ENCODE measurements around the gene CHFR.

DNA sequence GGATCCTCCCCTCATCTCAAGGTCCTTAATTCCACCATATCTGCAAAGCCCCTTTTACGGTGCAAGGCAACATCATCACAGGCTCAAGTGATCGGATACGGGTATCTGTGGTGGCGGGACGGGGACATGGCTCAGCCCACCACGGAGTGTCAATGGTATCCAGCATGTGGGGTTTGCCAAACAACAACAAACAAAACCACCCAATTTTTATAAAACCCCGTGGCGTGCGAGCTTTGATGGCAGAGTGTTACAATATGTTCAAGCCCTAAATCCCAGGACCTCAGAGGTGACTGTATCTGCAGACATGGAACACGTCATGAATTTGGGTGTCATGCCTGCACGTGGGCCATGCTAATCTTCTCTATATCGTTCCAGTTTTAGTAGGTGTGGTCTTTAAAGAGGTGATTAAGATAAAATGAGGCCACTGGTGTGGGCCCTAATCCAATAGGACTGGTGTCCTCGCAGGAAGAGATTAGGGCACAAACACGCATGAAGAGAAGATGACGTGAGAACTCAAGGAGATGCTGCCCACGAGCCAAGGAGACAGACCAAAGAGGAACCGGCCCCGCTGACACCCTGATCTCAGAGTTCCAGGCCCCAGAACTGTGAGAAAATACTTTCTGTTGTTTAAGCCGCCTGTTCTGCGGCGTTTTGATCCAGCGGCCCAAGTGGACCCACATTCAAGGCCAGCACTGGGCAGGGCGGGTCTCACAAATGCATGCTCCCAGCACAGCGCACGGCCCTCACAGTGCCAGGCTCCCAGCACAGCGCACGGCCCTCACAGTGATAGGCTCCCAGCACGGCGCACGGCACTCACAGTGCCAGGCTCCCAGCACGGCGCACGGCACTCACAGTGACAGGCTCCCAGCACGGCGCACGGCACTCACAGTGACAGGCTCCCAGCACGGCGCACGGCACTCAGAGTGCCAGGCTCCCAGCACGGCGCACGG, 52.1 kb downstream of the CHFR start:
- TF ChIP-seq, protein P1, sequence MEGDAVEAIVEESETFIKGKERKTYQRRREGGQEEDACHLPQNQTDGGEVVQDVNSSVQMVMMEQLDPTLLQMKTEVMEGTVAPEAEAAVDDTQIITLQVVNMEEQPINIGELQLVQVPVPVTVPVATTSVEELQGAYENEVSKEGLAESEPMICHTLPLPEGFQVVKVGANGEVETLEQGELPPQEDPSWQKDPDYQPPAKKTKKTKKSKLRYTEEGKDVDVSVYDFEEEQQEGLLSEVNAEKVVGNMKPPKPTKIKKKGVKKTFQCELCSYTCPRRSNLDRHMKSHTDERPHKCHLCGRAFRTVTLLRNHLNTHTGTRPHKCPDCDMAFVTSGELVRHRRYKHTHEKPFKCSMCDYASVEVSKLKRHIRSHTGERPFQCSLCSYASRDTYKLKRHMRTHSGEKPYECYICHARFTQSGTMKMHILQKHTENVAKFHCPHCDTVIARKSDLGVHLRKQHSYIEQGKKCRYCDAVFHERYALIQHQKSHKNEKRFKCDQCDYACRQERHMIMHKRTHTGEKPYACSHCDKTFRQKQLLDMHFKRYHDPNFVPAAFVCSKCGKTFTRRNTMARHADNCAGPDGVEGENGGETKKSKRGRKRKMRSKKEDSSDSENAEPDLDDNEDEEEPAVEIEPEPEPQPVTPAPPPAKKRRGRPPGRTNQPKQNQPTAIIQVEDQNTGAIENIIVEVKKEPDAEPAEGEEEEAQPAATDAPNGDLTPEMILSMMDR (IDR thresholded peaks at IDR 0.05 in 4 of 5, conservative IDR thresholded peaks at IDR 0.05 in 1 of 5), result no peak
- no peak for TF ChIP-seq POLR2A (IDR thresholded peaks at IDR 0.05)
